Putamen (tissue), 1 donor: ENCODE data around the gene RYR3.
A peak's percentile ranks its signal among the peaks of the same experiment; 100 is the strongest.
"Not testable (repeated sequence)": the region's sequence is repeated elsewhere in the genome, so short reads cannot be mapped to it uniquely, and the experiment has no call there.

ENCODE experiments used
- DNase-seq: peaks from one replicate; pipeline ENCODE4 v3.0.0-alpha.2; 2016; ENCODE audit warnings: low spot score

The RYR3 gene

GRCh38 chr15:33773969-33774368, 463.2 kb downstream of the RYR3 start:
- no peak for DNase-seq

GRCh38 chr15:33778852-33779251, 468.1 kb downstream of the RYR3 start:
- DNase-seq = no peak

GRCh38 chr15:33780011-33780768, 469.4 kb downstream of the RYR3 start:
- no peak for DNase-seq

- no peak for DNase-seq
Observed at GRCh38 chr15:33782966-33783365, 472.2 kb downstream of the RYR3 start.

GRCh38 chr15:33785366-33785765, 474.6 kb downstream of the RYR3 start:
- DNase-seq = no peak

- no peak for DNase-seq
Observed at GRCh38 chr15:33788906-33789540, 478.3 kb downstream of the RYR3 start.

- DNase-seq = peak; percentile 73
Observed at GRCh38 chr15:33794453-33794852, 483.7 kb downstream of the RYR3 start.

- DNase-seq = no peak
Observed at GRCh38 chr15:33795070-33795469, 484.3 kb downstream of the RYR3 start.

GRCh38 chr15:33797651-33798050, 486.9 kb downstream of the RYR3 start:
- no peak for DNase-seq

GRCh38 chr15:33801954-33802353, 491.2 kb downstream of the RYR3 start:
- DNase-seq = no peak

GRCh38 chr15:33807665-33808064, 496.9 kb downstream of the RYR3 start:
- DNase-seq = no peak

GRCh38 chr15:33808720-33809457, 498.1 kb downstream of the RYR3 start:
- no peak for DNase-seq

- DNase-seq = no peak
Observed at GRCh38 chr15:33810073-33810595, 499.4 kb downstream of the RYR3 start.

GRCh38 chr15:33810806-33811205, 500.0 kb downstream of the RYR3 start:
- no peak for DNase-seq

GRCh38 chr15:33813891-33814290, 503.1 kb downstream of the RYR3 start:
- no peak for DNase-seq

- not testable (repeated sequence) for DNase-seq
Observed at GRCh38 chr15:33819499-33819898, 508.7 kb downstream of the RYR3 start.

- DNase-seq = no peak
Observed at GRCh38 chr15:33822479-33822878, 511.7 kb downstream of the RYR3 start.

GRCh38 chr15:33823119-33823518, 512.4 kb downstream of the RYR3 start:
- peak; percentile 2 for DNase-seq

- no peak for DNase-seq
Observed at GRCh38 chr15:33825453-33825852, 514.7 kb downstream of the RYR3 start.

GRCh38 chr15:33826201-33826600, 515.4 kb downstream of the RYR3 start:
- no peak for DNase-seq

- no peak for DNase-seq
Observed at GRCh38 chr15:33830351-33830750, 519.6 kb downstream of the RYR3 start.

GRCh38 chr15:33831646-33832045, 520.9 kb downstream of the RYR3 start:
- no peak for DNase-seq
